GM13976 (cell line): Measurements from ENCODE around the gene ANKRD50.

Source experiments
- DNase-seq: peaks from one replicate; pipeline ENCODE4 v3.0.0; 2012; ENCODE audit warnings: low spot score
- in situ Hi-C: fragments of 300-500 bp; cut with MboI; formaldehyde crosslinking; loops from one replicate; pipeline ENCODE4 v1.12.0; 2022; ENCODE audit warnings: low sequenced_read_pairs, mixed read lengths, inconsistent platforms; ENCODE audit not compliant: unreplicated experiment
- TF ChIP-seq, protein P1 (sequence below): IDR thresholded peaks from 2 replicates; pipeline ENCODE4 v1.5.1; 2012; ENCODE audit warnings: borderline replicate concordance, mild to moderate bottlenecking; ENCODE audit not compliant: insufficient read depth; ENCODE audit errors: extremely low read depth, missing control alignments, control extremely low read depth

The ANKRD50 gene

DNA sequence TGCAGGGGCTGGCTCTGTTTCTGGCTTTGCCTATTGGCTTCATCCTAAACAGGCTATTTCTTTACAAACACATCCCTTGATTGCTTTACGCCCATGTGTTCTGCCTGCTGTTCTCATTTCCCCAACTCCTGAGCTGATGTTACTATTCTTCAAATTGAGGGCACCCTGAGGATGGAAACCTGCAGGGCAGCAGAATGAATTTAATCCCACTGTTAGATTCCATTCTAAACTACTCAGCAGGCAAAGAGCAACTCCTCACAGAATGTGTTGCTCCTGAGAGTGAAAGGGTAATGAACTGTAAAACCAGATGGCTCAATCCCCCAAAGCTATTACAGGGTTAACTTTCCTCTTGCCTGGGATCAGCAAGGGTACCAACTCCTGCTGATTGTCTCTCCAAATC is 75.7 kb downstream of the ANKRD50 start:
- TF ChIP-seq, protein P1, sequence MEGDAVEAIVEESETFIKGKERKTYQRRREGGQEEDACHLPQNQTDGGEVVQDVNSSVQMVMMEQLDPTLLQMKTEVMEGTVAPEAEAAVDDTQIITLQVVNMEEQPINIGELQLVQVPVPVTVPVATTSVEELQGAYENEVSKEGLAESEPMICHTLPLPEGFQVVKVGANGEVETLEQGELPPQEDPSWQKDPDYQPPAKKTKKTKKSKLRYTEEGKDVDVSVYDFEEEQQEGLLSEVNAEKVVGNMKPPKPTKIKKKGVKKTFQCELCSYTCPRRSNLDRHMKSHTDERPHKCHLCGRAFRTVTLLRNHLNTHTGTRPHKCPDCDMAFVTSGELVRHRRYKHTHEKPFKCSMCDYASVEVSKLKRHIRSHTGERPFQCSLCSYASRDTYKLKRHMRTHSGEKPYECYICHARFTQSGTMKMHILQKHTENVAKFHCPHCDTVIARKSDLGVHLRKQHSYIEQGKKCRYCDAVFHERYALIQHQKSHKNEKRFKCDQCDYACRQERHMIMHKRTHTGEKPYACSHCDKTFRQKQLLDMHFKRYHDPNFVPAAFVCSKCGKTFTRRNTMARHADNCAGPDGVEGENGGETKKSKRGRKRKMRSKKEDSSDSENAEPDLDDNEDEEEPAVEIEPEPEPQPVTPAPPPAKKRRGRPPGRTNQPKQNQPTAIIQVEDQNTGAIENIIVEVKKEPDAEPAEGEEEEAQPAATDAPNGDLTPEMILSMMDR, result no peak
- DNase-seq, result no peak
- in situ Hi-C loops, result no loop called here

DNA sequence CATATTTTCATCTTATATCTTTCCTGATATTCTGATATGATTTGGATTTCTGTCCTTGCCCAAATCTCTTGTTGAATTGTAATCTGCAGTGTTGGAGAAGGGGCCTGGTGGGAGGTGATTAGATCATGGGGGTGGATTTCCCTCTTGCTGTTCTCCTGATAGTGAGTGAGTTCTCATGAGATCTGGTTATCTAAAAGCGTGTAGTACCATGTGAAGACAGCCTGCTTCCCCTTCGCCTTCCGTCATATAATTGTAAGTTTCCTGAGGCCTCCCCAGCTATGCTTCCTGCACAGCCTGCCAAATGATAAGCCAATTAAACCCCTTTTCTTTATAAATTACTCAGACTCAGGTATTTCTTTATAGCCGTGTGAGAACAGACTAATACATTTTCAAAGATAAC is 77.2 kb downstream of the ANKRD50 start:
- in situ Hi-C loops, result no loop called here
- TF ChIP-seq, protein P1, result no peak

DNA sequence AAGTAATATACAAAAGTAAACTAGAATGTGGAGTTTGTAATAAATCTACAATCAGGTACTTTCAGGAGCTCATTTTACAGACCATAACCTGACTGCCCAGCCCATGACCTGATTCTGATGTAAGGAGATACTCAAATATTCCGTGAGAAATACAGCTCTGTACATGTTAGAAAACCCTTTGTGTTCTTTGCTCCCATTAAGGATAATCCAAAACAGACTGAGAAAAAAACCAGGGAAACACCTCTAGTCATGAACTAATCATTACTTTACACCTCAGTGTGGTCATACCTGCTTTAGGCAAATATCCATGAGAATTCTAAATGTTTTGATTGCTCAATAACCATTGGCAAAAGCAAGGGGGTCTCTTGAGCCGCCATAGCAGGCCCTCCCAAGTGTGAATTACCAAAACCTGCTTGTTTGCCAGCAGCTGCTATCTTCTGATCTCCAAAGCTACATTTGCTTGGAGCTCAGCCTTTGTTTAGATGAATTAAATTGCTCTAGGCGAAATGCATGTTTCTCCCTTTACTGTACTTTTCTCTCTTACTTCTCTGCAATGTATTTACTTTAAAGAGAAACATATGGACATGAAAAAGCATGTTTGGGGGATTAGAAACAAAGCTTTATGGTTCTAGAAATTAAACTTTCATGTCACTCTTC is 79.1 kb downstream of the ANKRD50 start:
- TF ChIP-seq, protein P1, result no peak
- in situ Hi-C loops, result no loop called here
- no peak for DNase-seq

More for the DNA sequence above, 77.2 kb downstream of the ANKRD50 start:
- no peak for DNase-seq

DNA sequence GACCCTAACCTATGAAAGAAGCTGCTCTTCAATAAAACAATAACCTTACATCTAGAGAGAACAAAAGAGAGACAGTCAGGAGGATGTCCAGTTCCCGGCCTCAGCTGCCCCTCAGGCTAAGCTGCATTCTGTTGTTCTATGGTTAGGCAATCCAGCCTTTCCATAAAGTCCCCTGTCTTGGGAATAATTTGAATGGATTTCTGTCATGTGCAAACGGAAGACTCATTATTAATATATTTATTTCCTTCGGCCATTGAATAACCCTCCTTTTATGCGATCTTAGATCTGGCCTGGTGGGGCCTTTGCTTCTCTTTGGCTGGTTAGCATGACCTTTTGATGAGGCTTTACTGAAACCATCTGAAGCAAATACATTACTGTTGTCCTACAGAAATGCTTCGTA is 80.1 kb downstream of the ANKRD50 start:
- in situ Hi-C loops, result no loop called here
- DNase-seq, result no peak
- TF ChIP-seq, protein P1, result no peak

DNA sequence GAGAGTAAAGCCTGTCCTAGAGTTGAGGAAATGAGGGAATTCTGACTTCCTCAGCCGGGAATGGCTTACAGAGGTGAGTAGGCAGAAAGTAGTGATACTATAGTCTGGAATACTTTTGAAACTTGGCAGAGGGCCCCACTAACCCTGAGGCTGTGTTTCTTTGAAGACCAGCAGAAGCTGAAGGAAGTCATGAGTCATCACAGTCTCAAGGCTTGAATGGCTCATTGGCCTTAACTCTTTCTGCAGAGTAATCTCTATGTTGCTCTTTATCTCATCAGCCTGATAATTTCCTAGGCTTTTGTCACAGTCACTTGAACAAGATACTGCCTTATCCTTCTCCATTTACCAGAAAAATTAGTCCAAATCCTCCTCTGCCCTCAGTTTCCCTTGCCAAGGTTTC is 80.8 kb downstream of the ANKRD50 start:
- in situ Hi-C loops, result no loop called here
- DNase-seq, result no peak
- TF ChIP-seq, protein P1, result no peak

DNA sequence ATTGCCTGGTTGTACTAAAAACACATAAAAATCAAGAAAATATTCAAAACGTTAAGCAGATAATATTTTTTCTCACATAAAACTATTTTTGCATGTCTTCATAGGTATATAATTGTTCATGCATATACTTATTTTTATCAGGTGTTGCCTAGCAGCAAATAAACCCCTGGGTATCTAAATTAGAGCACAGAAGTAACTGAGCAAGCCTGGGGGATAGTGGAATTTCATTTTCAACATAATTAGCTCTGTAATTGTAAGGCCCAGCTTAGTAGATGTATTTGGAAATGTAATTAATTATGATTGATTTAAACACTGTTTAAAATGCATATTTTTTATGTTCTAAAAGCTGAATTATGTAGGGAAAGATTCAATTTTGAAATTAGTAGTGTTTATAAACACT is 82.9 kb downstream of the ANKRD50 start:
- in situ Hi-C loops, result no loop called here
- DNase-seq, result no peak
- TF ChIP-seq, protein P1, result no peak
